ENCODE measurements around the gene SND1. TPM values are rescaled to one million over a fixed set of nuclear protein-coding genes. Genes with fewer than 3 reads are reported as not detected.
A peak's percentile ranks its signal among the peaks of the same experiment; 100 is the strongest.

SND1 gene
- total RNA-seq, 1 experiment from 2014 or later = 274 TPM

GRCh38 chr7:127886248-127886647, 234.3 kb downstream of the SND1 start:
- Histone ChIP-seq H3K4me3 (ENCODE audit: low read depth, low read length) (no peak overlapping the region), H3K27me3 (replicated peaks; ENCODE audit: control insufficient read depth, insufficient read depth, low read length) (no peaks in the 10 kb centered on the region), H3K4me1 (peaks cover 35% of the 10 kb centered on the region), H3K9me3 (no peaks in the 10 kb centered on the region), H3K36me3 (ENCODE audit: control insufficient read depth, insufficient read depth, low read length) (peaks cover 3% of the 10 kb centered on the region; the same call in 1 of the 2 replicates)
- Mint-ChIP-seq H3K9me3 (ENCODE audit: unreplicated experiment) (peaks cover 9% of the 10 kb centered on the region), H3K27ac (ENCODE audit: unreplicated experiment) (peak overlapping the region; percentile 46), H3K4me1 (ENCODE audit: low read depth, unreplicated experiment) (peaks cover 26% of the 10 kb centered on the region), H3K27me3 (ENCODE audit: insufficient read depth, unreplicated experiment) (no peaks in the 10 kb centered on the region), H3K4me3 (ENCODE audit: unreplicated experiment) (no peak overlapping the region), H3K36me3 (ENCODE audit: insufficient read depth, unreplicated experiment) (peaks cover 47% of the 10 kb centered on the region)
- CTCF ChIA-PET = no interaction called here
- BruUV-seq (replicated peaks) = no TSS peak
- intact Hi-C loops (cut with micrococcal nuclease; ENCODE audit: unreplicated experiment) = no loop called here
- no peak for DNase-seq
- POLR2A ChIA-PET = no interaction called here
- no peak for TF ChIP-seq CTCF (IDR thresholded peaks at IDR 0.05; ENCODE audit: insufficient read depth in 1 of 2, low read depth in 1 of 2, low read length in 1 of 2, severe bottlenecking in 1 of 2, unreplicated experiment in 1 of 2)

- Histone ChIP-seq H3K4me3 (ENCODE audit: low read depth, low read length) (no peak overlapping the region), H3K4me1 (peaks cover 35% of the 10 kb centered on the region), H3K27me3 (replicated peaks; ENCODE audit: control insufficient read depth, insufficient read depth, low read length) (no peaks in the 10 kb centered on the region), H3K36me3 (ENCODE audit: control insufficient read depth, insufficient read depth, low read length) (peaks cover 3% of the 10 kb centered on the region; the same call in 1 of the 2 replicates), H3K9me3 (no peaks in the 10 kb centered on the region)
- Mint-ChIP-seq H3K9me3 (ENCODE audit: unreplicated experiment) (peaks cover 9% of the 10 kb centered on the region), H3K4me1 (ENCODE audit: low read depth, unreplicated experiment) (peaks cover 26% of the 10 kb centered on the region), H3K4me3 (ENCODE audit: unreplicated experiment) (no peak overlapping the region), H3K27me3 (ENCODE audit: insufficient read depth, unreplicated experiment) (no peaks in the 10 kb centered on the region), H3K36me3 (ENCODE audit: insufficient read depth, unreplicated experiment) (peaks cover 54% of the 10 kb centered on the region), H3K27ac (ENCODE audit: unreplicated experiment) (peak overlapping the region; percentile 20)
- no TSS peak for BruUV-seq (replicated peaks)
- POLR2A ChIA-PET = no interaction called here
- CTCF ChIA-PET = no interaction called here
- no peak for TF ChIP-seq CTCF (IDR thresholded peaks at IDR 0.05; ENCODE audit: insufficient read depth in 1 of 2, low read depth in 1 of 2, low read length in 1 of 2, severe bottlenecking in 1 of 2, unreplicated experiment in 1 of 2)
- DNase-seq = no peak
- intact Hi-C loops (cut with micrococcal nuclease; ENCODE audit: unreplicated experiment) = no loop called here
These were observed 235.1 kb downstream of the SND1 start for GRCh38 chr7:127887096-127887495.

- Mint-ChIP-seq H3K36me3 (ENCODE audit: insufficient read depth, unreplicated experiment) (peaks cover 59% of the 10 kb centered on the region), H3K9me3 (ENCODE audit: unreplicated experiment) (peaks cover 9% of the 10 kb centered on the region), H3K4me1 (ENCODE audit: low read depth, unreplicated experiment) (peaks cover 26% of the 10 kb centered on the region), H3K27ac (ENCODE audit: unreplicated experiment) (peak overlapping the region; percentile 20), H3K27me3 (ENCODE audit: insufficient read depth, unreplicated experiment) (no peaks in the 10 kb centered on the region), H3K4me3 (ENCODE audit: unreplicated experiment) (no peak overlapping the region)
- H3K36me3 ChIP-seq (ENCODE audit: control insufficient read depth, insufficient read depth, low read length) = peaks cover 2% of the 10 kb centered on the region; the same call in 1 of the 2 replicates
- H3K9me3 ChIP-seq = no peaks in the 10 kb centered on the region
- intact Hi-C loops (cut with micrococcal nuclease; ENCODE audit: unreplicated experiment) = no loop called here
- no peak for TF ChIP-seq CTCF (IDR thresholded peaks at IDR 0.05; ENCODE audit: insufficient read depth in 1 of 2, low read depth in 1 of 2, low read length in 1 of 2, severe bottlenecking in 1 of 2, unreplicated experiment in 1 of 2)
- ChIA-PET POLR2A (no interaction called here), CTCF (no interaction called here)
- no peak overlapping the region for H3K4me3 ChIP-seq (ENCODE audit: low read depth, low read length)
- no TSS peak for BruUV-seq (replicated peaks)
- no peaks in the 10 kb centered on the region for H3K27me3 ChIP-seq (replicated peaks; ENCODE audit: control insufficient read depth, insufficient read depth, low read length)
- no peak for DNase-seq
- peaks cover 40% of the 10 kb centered on the region for H3K4me1 ChIP-seq
These were observed 235.6 kb downstream of the SND1 start for GRCh38 chr7:127887631-127888030.
